Inflammatory macrophage (primary cell): ENCODE data around the gene AKIRIN2.

Experiments used
- DNase-seq, 2 donors: peaks; one replicate each; pipeline ENCODE4 v3.0.0-alpha.2; 2020 to 2022
- total RNA-seq, 18 experiments: gene quantifications; one replicate each; lab custom pipeline; 2026; ENCODE audit warnings: mixed read lengths in 6 of 18, inconsistent platforms in 2 of 18; lab: John Stamatoyannopoulos, UW

The AKIRIN2 gene
- 25.0 to 93.7 (median 36.2) reads per million in 18 experiments for total RNA-seq

DNA sequence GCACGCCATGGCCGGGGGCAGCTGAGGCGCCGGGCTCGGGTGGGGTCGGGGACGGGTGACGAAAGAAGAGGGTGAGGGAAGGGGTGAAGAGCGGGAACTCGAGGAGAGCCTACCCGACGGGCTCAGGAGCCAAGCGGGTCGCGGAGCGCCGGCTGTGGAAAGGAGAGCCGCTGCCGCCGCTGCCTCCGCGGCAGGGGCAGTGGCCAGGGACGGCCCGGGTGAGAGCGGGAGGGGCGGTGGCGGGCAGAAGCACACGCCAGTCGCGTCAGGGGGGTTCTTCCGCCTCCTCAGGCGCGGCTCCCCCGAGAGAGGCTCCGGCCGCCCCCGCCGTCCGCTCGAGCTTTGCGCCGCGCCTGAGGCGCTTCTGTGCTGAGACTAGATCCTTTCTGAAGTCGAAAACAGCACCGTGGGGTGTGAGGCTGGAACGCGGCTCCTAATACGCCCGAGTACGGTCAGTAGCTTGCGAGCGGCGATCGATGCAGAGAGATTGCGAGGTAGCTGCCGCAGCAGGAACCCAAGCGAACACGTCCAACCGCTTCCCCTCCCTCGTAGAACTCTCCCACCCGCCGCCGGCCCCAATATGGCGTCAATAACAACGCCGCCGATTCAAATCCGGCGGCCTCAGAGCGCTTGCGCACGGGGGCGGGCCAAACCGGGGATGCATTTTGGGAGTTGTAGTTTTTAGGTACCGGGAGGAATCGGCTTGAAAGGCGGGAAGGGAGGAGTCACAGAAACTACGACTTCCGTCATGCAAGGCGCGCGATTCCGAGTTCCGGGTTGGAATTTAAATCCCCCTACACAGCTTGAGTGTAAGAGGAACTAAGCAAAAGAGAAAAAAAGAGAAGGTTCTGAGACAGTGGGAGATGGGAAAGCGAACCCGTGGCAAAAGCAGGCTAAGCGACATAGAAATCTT lies at the start of gene AKIRIN2:
AKIRIN2 (minus strand) TSS at position 558 of the 913 bp plus-strand sequence; CDS start at position 9, 549 bp downstream.
- DNase-seq, result peak; percentile 100

DNA sequence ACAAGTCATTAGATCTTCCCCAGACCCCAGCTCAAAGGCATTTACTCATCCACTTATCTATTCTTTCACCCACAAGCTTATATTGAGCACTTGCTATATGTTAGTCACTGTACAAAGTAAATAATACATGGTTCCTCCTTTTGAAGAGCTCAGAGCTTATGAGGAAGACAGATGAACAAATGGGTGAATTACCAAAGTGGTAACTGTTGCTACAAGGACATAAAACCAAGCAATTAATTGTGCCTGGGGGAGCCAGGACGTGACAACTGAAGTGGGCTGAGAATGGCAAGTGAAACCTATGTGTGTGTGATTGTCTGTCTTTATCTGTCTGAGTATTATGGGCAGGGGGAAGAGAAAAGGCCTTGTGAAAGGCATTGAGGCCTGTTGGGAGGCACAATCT lies 45.6 kb upstream of the AKIRIN2 start:
- DNase-seq, result peak; percentile 72 to 85

GRCh38 chr6:87745966-87746721 lies 44.1 kb upstream of the AKIRIN2 start:
- no peak for DNase-seq

GRCh38 chr6:87743454-87743853 lies 41.4 kb upstream of the AKIRIN2 start:
- no peak for DNase-seq

GRCh38 chr6:87742106-87742505 lies 40.1 kb upstream of the AKIRIN2 start:
- peak; percentile 90 to 96 for DNase-seq

DNA sequence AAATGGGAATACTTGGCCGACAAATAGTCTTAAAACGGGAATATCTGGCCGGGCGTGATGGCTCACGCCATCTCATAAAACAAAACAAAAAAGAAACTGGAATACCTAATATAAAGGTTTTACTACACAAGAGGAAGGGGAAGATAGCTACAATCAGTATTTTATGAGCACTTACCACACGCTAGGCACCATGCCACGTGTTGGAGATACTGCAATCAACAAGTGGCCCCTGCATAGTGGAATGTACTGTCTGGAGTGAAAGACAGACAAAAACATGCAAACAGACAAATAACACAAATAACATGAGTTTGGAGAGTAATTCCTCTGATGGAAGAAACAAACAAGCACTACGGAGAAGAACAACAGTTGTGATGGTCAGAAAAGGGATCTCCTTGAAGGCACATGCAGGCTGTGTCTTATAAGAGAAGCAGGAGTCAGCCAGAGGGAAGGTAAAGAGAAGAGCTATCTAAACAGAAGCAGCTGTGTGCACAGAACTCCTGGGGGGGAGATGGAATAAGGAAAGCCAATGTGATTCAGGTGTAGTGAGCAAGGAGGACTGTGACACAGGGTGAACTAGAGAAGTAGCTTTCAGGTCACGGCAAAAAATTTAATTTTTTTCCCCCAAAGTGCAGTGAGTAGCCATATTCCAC lies 39.1 kb upstream of the AKIRIN2 start:
- no peak for DNase-seq

DNA sequence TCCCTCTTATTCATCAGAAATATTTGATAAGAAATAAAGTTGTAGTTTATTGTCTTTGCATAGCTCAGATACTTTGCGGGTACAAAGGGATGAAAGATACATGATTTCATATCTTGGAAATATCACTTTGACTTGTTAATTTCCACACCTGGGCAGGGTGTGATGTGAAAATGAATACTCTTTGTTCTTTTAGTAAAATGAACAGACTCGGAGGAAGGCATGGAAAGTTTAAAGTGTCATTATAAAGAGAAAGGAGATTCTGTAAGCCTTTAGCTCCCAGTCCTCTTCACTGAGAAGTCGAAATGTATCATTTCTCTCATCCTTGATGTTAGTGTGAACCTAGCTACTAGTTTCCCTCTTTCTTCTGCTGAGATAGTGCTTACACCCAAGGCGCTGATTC lies 36.7 kb upstream of the AKIRIN2 start:
- DNase-seq, result no peak

- no peak for DNase-seq
These were observed 36.0 kb upstream of the AKIRIN2 start for GRCh38 chr6:87738000-87738399.

- no peak for DNase-seq
These were observed 34.9 kb upstream of the AKIRIN2 start for GRCh38 chr6:87736809-87737540.

- DNase-seq, result peak; percentile 94 to 99
These were observed 30.0 kb upstream of the AKIRIN2 start for GRCh38 chr6:87731818-87732661.

DNA sequence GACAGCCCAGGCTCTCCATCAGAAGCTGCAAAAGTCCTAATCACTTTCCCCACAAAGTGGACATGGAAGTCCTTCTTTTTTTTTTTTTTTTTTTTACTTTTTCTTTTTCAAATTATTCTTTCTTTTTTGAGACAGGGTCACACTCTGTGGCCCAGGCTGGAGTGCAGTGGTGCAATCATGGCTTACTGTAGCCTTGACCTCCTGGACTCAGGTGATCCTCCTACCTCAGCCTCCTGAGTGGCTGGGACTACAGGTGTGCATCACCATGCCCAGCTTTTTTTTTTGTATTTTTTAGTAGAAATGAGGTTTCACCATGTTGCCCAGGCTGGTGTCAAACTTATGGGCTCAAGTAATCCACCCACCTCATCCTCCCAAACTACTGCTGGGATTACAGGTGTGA lies 29.0 kb upstream of the AKIRIN2 start:
- no peak for DNase-seq

DNA sequence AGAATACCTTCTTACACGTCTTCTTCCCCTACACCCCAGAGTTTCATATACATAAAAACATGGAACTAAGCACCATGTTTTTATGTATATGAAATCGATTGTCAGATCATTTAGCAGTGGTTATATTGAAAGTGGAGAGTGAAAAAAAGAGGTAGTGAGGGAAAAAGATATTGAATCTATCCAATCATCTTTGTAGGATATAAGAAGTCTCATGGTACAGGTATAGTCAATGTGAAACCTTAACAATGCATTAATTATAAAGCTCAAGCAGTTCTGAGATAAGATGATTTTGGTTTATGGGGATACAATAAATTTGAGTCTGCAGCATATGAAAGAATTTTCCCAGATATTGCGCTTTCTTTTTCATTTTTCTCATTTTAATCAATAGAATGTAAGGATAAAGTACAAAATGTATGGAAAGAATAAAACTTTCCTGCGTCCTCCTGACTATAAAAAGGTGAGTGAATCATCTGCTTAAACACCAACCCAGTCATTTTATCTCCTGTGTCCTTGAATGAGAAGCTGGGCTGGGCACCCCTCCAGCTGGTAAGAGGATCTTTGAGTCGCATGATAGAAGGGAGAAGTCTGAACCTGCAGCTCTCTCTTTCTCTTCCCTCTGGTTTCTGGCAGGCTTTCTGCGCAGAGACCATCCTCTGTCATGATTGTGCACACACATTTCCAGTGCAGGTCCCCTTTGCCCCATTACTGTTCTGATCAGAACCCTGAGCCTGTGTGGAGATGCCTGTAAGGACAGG lies 28.1 kb upstream of the AKIRIN2 start:
- DNase-seq, result peak; percentile 47 to 50

DNA sequence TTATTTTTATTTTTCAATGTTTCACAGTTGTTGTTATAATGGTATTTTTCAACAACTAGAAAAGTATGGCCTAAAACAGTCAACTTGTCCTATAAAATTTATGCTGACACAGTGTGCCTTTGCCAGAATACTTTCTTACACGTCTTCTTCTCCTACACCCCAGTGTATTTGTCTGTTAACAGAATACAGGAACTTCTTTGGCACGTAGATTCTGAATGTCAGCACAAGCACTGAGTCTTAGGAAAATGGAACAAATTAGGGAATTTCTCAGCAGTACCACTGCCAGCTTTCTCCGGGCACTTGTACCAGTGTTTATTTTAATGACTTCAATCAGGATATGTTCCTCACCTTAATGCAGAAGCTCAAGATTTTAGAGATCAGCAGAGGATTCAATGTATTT lies 26.7 kb upstream of the AKIRIN2 start:
- peak in 1 of 2 donors; percentile 22 for DNase-seq

- peak; percentile 52 to 58 for DNase-seq
These were observed 23.2 kb upstream of the AKIRIN2 start for GRCh38 chr6:87724983-87725811.

DNA sequence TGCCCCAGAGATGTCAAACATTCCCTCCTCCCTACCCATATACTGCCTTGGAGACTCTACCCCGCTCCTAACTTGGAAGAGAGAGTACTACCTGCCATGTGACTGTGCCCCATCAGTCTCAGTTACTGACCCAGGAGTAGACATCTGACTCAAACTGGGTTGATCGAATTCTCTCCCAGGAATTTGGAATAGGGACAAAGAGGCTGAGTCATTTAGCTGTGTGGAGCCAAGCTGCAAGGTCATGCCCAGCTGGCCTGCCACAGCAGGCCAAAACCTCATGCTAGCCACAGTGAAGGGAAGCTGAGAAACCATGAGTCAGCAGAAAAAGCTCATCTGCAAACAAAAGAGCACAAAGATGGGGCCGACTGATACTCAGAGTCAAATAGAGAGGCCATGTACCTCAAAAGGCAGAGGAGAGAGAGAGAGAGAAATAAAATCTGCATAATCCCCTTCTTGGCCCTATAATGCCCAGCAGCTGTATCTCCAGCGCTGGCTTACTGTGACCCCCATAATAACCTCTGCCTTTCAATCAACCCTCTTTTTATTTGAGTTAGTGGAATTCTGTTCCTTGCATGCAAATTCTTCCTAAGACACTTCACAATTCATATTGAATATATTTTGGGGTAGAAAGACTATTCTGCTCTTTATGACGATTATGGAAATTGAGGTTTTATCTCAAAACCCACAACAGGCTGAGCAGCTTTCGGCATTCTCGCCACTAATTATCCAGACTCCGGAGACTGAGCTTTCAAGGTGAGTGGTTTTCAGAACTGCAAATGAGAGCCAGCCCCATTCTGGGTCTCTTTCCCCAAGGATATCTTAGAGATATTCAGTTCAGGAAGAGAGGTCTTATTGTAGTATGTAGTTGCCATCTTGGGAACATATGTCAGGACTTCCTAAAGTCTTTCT lies 21.4 kb upstream of the AKIRIN2 start:
- peak; percentile 79 to 80 for DNase-seq

DNA sequence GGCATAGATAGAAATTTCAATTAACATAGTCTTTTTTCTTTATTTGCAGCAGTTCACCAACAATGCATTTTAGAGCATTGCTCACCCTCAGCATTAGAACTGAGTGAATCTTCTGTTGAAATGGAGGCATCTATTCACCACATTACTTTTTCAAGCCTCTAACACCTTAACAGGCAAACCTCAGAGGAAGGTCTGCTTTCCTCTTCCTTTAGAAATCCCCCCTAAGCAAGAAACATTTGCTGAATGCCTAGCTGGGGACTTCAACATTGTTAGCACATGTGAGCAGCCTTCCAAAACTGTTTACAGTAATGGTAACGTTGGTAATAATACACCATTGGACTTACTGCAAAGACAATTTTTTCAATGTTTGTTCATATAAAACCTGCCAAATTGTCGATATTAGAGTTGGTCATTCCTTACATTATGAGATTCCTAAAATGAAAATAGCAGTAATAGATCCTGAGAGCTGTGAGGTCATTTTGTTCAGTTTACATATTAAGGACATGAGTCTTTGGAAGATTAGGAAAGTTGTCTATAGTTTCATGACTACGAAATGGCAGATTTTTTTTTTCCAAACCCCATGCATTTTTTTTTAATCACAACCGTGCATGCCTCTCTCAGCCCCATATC lies 20.6 kb upstream of the AKIRIN2 start:
- DNase-seq, result no peak

- no peak for DNase-seq
These were observed 19.3 kb upstream of the AKIRIN2 start for GRCh38 chr6:87721311-87721710.
